Astrocyte of the spinal cord (primary cell): Measurements from ENCODE around the gene MLLT6.
A peak's percentile ranks its signal among the peaks of the same experiment; 100 is the strongest.

ENCODE experiments used
- DNase-seq: peaks from one replicate; pipeline ENCODE4 v3.0.0; 2011; ENCODE audit warnings: low read depth, low spot score
- H3K4me3 ChIP-seq: 2 replicates; pipeline ENCODE4 v1.5.1; 2011; ENCODE audit warnings: low read depth, mild to moderate bottlenecking, low read length, moderate library complexity
- in situ Hi-C: cut with HindIII; loops from 2 replicates; pipeline ENCODE4 v1.10.0; 2017; ENCODE audit warnings: low sequenced_read_pairs
- TF ChIP-seq, protein P1 (sequence below): IDR thresholded peaks from 2 replicates; pipeline ENCODE4 v1.5.1; 2012; ENCODE audit warnings: low read depth, mild to moderate bottlenecking, low read length, inconsistent platforms

MLLT6 gene

DNA sequence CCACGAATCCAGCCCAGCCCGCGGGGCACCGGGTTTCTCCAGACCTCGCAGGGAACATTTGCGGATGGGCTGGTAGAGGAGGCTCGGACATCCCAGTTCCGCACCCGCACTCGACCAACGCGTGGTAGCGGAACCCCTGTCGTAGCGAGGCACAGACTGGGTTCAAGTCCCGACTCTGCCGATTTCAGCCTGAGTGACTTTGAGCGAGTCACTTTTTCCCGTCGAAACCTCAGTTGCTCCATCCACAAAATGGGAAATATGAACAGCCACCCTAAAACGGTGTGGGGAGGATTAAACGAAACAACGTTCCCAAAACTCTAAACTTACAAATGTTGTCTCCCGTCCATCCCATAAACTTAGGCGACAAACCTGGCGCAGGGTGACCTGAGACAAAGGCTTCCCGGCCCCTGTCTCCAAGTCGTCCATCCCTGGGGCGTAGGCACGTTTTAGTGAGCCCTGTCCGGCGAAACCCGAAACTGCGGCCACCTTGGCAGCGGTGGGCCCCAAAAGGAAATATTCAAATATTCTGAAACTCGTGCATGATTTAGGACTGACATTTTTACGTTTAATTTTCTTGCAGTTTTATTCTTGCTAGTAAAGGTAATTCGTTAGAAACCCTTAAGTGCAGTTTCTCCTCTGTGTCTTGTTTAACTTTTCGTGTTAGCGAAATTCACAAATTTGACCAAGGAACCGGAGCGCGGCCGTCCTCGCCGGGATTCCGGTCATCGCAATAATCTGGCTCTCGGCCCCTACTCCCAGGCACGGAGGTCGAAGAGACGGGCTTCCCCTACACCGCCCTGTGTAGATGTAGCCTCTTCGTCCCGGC is 1.9 kb upstream of the MLLT6 start:
- in situ Hi-C loops, result no loop called here
- peak overlapping the region; percentile 81 for H3K4me3 ChIP-seq
- DNase-seq, result no peak
- TF ChIP-seq, protein P1, sequence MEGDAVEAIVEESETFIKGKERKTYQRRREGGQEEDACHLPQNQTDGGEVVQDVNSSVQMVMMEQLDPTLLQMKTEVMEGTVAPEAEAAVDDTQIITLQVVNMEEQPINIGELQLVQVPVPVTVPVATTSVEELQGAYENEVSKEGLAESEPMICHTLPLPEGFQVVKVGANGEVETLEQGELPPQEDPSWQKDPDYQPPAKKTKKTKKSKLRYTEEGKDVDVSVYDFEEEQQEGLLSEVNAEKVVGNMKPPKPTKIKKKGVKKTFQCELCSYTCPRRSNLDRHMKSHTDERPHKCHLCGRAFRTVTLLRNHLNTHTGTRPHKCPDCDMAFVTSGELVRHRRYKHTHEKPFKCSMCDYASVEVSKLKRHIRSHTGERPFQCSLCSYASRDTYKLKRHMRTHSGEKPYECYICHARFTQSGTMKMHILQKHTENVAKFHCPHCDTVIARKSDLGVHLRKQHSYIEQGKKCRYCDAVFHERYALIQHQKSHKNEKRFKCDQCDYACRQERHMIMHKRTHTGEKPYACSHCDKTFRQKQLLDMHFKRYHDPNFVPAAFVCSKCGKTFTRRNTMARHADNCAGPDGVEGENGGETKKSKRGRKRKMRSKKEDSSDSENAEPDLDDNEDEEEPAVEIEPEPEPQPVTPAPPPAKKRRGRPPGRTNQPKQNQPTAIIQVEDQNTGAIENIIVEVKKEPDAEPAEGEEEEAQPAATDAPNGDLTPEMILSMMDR, result no peak

DNA sequence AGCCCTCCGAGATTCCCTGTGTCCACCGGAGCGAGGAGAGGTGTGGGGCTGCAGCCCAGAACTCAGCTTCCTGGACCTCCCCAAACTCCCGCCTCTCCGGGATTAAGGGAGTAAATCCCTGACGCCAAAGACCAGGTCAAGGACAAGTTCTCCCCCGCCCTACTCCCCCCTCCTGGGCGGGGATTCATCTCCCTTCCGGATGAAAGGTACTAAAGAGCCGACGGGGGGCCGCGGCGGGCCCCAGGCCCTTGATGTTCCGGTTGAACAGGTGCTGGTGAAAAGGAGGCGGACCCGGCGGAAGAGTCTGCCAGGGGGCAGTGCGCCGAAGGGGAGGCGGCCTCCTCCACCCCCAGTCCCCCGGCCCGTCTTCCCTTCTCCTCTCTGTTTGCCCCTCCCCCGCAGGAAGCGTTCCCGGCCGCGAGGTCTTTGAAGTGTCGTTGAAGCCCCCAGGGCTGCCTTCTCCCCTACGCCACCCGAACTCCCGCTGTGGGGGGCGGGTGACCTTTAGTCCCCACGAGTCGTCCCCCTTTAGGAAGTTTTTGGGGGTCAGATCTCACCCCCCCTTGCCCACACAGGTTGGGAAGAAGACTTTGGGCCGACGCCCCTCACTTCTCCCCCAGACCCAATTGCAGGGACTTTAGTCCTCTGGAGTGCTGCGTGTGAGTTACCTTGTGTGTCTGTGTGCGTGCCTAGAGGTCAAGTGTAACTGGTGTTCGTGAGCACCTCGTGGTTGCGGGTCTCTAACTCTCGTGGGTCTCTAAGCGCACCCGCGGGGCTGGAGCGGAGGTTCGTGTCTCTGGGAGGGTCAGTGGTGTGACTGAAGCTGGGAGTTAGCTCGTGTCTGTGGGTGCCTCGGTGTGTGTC is 1.1 kb upstream of the MLLT6 start:
- peak overlapping the region; percentile 81 for H3K4me3 ChIP-seq
- DNase-seq, result no peak
- in situ Hi-C loops, result no loop called here
- TF ChIP-seq, protein P1, result no peak

DNA sequence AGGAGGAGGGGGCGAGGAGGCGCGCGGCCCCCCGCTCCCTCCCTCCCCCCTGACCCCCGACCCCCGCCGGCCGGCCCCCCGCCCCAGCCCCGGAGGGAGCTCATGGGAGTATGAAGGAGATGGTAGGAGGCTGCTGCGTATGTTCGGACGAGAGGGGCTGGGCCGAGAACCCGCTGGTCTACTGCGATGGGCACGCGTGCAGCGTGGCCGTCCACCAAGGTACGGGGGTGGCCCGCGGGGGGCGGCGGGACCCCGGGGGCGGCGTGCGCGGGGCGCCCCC is 390 bp downstream of the MLLT6 start:
- TF ChIP-seq, protein P1, result no peak
- DNase-seq, result no peak
- in situ Hi-C loops, result no loop called here
- peak overlapping the region; percentile 81 for H3K4me3 ChIP-seq

DNA sequence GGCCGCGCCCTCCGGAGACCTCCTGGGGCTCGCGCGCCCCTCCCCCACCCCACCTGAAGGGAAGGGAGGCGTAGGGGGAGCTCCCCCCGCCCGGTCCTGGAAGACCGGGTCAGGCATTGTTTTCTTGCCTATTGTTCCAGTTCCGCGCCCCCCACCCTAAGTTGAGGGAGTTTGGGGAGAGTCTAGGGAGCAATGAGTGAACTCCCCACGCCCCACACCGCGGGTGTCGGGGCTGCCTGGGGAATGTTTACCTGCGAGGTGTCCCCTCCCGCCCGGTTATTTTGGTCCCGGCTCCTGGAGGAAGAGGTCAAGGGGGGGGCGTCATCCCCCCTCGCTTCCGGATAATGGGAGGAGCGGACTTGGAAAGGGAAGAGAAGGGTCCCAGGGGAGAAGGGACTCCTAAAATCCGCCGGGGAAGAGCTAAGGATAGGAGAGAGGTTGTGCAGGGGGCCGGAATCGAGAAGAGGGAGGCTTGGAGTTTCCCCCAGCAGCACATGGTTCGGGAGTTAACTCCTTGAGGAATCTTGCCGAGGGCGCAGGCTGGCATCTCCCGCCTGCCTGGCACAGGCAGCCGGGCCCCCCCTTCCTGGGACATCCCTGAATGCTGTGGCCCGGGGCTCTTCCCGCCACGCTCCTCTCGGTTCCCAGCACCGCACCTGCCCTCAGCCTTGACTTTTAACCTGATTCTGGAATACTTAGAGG is 881 bp downstream of the MLLT6 start:
- in situ Hi-C loops, result no loop called here
- TF ChIP-seq, protein P1, result no peak
- peak overlapping the region; percentile 81 for H3K4me3 ChIP-seq
- DNase-seq, result no peak

DNA sequence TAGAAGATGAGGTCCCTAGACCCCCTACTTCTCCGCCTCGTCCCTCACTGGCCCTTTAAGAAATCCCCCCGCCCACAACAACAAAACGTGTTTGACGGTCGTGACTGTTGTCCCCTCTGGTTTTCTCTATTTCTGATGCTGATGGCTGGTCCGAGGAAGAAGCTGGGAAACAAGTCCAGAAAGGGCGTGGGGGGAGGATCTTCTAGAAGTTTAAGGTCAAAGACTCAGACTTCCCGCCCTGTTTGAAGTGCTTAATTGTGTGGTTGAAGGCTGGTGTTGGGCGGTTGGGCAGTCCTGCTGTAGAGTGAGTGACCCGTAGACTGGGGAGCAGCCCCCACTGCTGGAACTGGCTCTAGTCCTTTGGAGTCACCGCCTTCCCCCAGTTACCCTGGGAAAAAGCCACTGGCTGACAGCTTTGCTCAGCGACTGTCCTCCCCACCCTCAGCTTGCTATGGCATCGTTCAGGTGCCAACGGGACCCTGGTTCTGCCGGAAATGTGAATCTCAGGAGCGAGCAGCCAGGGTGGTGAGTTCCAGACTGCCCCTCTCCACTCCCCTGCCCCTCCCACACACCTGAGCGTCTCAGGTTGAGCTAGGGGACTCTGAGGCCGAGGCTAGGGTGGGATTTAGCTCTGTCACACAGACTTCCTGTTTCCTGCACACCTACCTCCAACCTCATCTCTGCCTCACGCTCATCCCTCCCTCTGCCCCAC is 1.6 kb downstream of the MLLT6 start:
- TF ChIP-seq, protein P1, result no peak
- H3K4me3 ChIP-seq, result peak overlapping the region; percentile 81
- in situ Hi-C loops, result no loop called here
- DNase-seq, result no peak

DNA sequence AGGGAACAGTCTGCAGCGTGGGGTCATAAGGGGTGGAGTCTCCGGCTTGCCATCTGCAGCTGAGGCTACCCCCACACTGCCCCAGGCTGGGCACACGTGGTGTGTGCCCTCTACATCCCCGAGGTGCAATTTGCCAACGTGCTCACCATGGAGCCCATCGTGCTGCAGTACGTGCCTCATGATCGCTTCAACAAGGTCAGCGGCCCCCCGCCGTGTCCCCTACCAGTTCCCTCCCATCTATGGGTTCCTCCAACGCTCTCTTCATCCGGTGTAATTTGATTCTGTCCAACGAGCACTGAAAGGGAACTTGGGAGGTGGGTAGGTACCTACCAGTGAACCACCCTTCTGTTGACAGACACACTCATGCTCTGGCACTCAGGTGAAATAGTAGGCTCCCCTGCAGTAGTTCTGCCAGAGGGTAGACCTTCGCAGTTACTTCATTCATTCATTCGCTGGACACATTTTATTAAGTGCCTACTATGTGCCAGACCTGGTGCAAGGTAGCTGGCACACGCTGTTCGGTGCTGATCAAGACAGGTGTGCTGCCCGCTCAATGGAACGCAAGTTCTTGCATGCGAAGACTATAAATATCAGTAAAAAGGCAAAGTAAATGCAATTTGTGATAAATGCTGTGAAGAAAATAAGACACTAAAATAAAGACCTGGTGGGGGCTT is 2.7 kb downstream of the MLLT6 start:
- TF ChIP-seq, protein P1, result no peak
- in situ Hi-C loops, result no loop called here
- no peak for DNase-seq
- H3K4me3 ChIP-seq, result no peak overlapping the region
